Neural cell (in vitro differentiated cells): ENCODE results near the gene SVBP. TPM values are rescaled to one million over a fixed set of nuclear protein-coding genes. Genes with fewer than 3 reads are reported as not detected.

Experiments
- H2AFZ ChIP-seq: fragments of 200-600, 300-800 bp; sonication (generic), shearing (Covaris generic); 2 replicates; pipeline ENCODE4 v1.6.0; 2014; ENCODE audit warnings: low read depth, mild to moderate bottlenecking, antibody characterized with exemption, low read length, moderate library complexity
- H3F3A ChIP-seq: fragments of 200-600 bp; shearing (Covaris generic); 2 replicates; pipeline ENCODE4 v1.6.1; 2016; ENCODE audit warnings: mild to moderate bottlenecking, moderate library complexity, mixed read lengths, antibody characterized with exemption, low read length; ENCODE audit not compliant: insufficient read depth, poor library complexity, severe bottlenecking
- H3K27ac ChIP-seq: fragments of 200-600, 300-800 bp; sonication (generic), shearing (Covaris generic); 2 replicates; pipeline ENCODE4 v1.5.1; 2014; ENCODE audit warnings: mild to moderate bottlenecking, low read length, moderate library complexity
- H3K27me3 ChIP-seq: fragments of 300-800, 200-600 bp; sonication (generic), shearing (Covaris generic); 2 replicates; pipeline ENCODE4 v1.6.0; 2014; ENCODE audit warnings: mild to moderate bottlenecking, low read depth, low read length, moderate library complexity; ENCODE audit not compliant: insufficient read depth
- H3K36me3 ChIP-seq: fragments of 300-800, 200-600 bp; sonication (generic), shearing (Covaris generic); 2 replicates; pipeline ENCODE4 v1.5.1; 2014; ENCODE audit warnings: mild to moderate bottlenecking, antibody characterized with exemption, low read length, moderate library complexity; ENCODE audit not compliant: insufficient read depth
- H3K4me2 ChIP-seq: fragments of 300-800, 200-600 bp; sonication (generic), shearing (Covaris generic); 2 replicates; pipeline ENCODE4 v1.6.0; 2014; ENCODE audit warnings: mild to moderate bottlenecking, low read length
- H3K4me3 ChIP-seq: fragments of 300-800, 200-600 bp; sonication (generic), shearing (Covaris generic); 2 replicates; pipeline ENCODE4 v1.5.1; 2014; ENCODE audit warnings: mild to moderate bottlenecking, low read length, moderate library complexity
- H3K79me2 ChIP-seq: fragments of 200-600 bp; shearing (Covaris generic); replicated peaks from 2 replicates; pipeline ENCODE4 v1.6.0; 2014; ENCODE audit warnings: mild to moderate bottlenecking, low read length, moderate library complexity; ENCODE audit not compliant: insufficient read depth
- H3K9ac ChIP-seq: fragments of 300-800, 200-600 bp; sonication (generic), shearing (Covaris generic); 2 replicates; pipeline ENCODE4 v1.6.1; 2016; ENCODE audit warnings: mild to moderate bottlenecking, low read length, mixed read lengths
- H3K9me2 ChIP-seq: fragments of 200-600 bp; shearing (Covaris generic); 2 replicates; pipeline ENCODE4 v1.6.1; 2016; ENCODE audit warnings: mild to moderate bottlenecking, low read length, mixed read lengths; ENCODE audit not compliant: insufficient read depth
- H3K9me3 ChIP-seq: fragments of 200-600, 300-800 bp; sonication (generic), shearing (Covaris generic); 2 replicates; pipeline ENCODE4 v1.6.1; 2016; ENCODE audit warnings: mild to moderate bottlenecking, mixed run types, low read length, moderate library complexity, mixed read lengths
- H4K20me1 ChIP-seq: fragments of 200-600 bp; shearing (Covaris generic); 2 replicates; pipeline ENCODE4 v1.6.1; 2016; ENCODE audit warnings: mild to moderate bottlenecking, mixed run types; ENCODE audit not compliant: insufficient read depth
- CTCF ChIP-seq: fragments of 450-650 bp; IDR thresholded peaks from 2 replicates; pipeline ENCODE4 v1.5.1; 2014; ENCODE audit warnings: antibody characterized with exemption, mild to moderate bottlenecking, moderate library complexity; ENCODE audit not compliant: poor library complexity, severe bottlenecking
- EP300 ChIP-seq: fragments of 450-650 bp; conservative IDR thresholded peaks from 2 replicates; pipeline ENCODE4 v1.6.1; 2014; ENCODE audit warnings: antibody characterized with exemption, mild to moderate bottlenecking, moderate library complexity; ENCODE audit not compliant: poor library complexity, severe bottlenecking
- EZH2 ChIP-seq: fragments of 200-600, 300-800 bp; shearing (Covaris generic), sonication (generic); IDR thresholded peaks from 2 replicates; pipeline ENCODE4 v1.6.1; 2014; ENCODE audit warnings: antibody characterized with exemption, low read length, borderline replicate concordance, mild to moderate bottlenecking; ENCODE audit not compliant: insufficient read depth, poor library complexity, severe bottlenecking
- MXI1 ChIP-seq: fragments of 450-650 bp; conservative IDR thresholded peaks from 2 replicates; pipeline ENCODE4 v1.6.1; 2014; ENCODE audit warnings: antibody characterized with exemption, mild to moderate bottlenecking; ENCODE audit not compliant: poor library complexity, severe bottlenecking
- POLR2AphosphoS5 ChIP-seq: IDR thresholded peaks from 2 replicates; pipeline ENCODE4 v1.6.1; 2012
- RAD21 ChIP-seq: fragments of 450-650 bp; conservative IDR thresholded peaks from 2 replicates; pipeline ENCODE4 v1.6.1; 2014; ENCODE audit warnings: antibody characterized with exemption, mild to moderate bottlenecking, moderate library complexity
- REST ChIP-seq: IDR thresholded peaks from 2 replicates; pipeline ENCODE4 v1.6.1; 2012; ENCODE audit warnings: borderline replicate concordance
- SMC3 ChIP-seq: fragments of 450-650 bp; conservative IDR thresholded peaks from 2 replicates; pipeline ENCODE4 v1.6.1; 2014; ENCODE audit warnings: antibody characterized with exemption, mild to moderate bottlenecking, moderate library complexity; ENCODE audit not compliant: poor library complexity
- TAF1 ChIP-seq: IDR thresholded peaks from 2 replicates; pipeline ENCODE4 v1.6.1; 2012; ENCODE audit warnings: low read depth
- polyA plus RNA-seq: library from polyadenylated mRNA; depleted of rRNA; stranded (reverse); fragments of >200 nt; gene quantifications from 2 replicates; pipeline ENCODE4 v1.2.3, GENCODE V29; 2014

The SVBP gene
- polyA plus RNA-seq, 1 donor from 2014 or later, result 231 TPM

- Histone ChIP-seq H3K27me3 (no peaks in the 10 kb centered on the region), H3F3A (no peaks in the 10 kb centered on the region), H3K4me3 (no peak overlapping the region), H3K9me2 (no peaks in the 10 kb centered on the region), H3K79me2 (no peaks in the 10 kb centered on the region), H3K36me3 (no peaks in the 10 kb centered on the region), H3K9ac (no peak overlapping the region), H4K20me1 (no peaks in the 10 kb centered on the region), H3K4me2 (no peak overlapping the region), H2AFZ (no peak overlapping the region), H3K9me3 (no peaks in the 10 kb centered on the region), H3K27ac (no peak overlapping the region)
- TF ChIP-seq REST (no peak), CTCF (no peak), EZH2 (no peak), MXI1 (no peak), TAF1 (no peak), EP300 (no peak), SMC3 (no peak), RAD21 (no peak), POLR2AphosphoS5 (no peak)
Measured at GRCh38 chr1:42837709-42838108, 20.5 kb upstream of the SVBP start.

GRCh38 chr1:42835422-42835821, 18.2 kb upstream of the SVBP start:
- Histone ChIP-seq H3K9me2 (no peaks in the 10 kb centered on the region), H4K20me1 (no peaks in the 10 kb centered on the region), H3K79me2 (no peaks in the 10 kb centered on the region), H3K9ac (no peak overlapping the region), H3F3A (no peaks in the 10 kb centered on the region), H3K9me3 (no peaks in the 10 kb centered on the region), H2AFZ (no peak overlapping the region), H3K27ac (no peak overlapping the region), H3K27me3 (no peaks in the 10 kb centered on the region), H3K36me3 (no peaks in the 10 kb centered on the region), H3K4me3 (no peak overlapping the region), H3K4me2 (no peak overlapping the region)
- TF ChIP-seq POLR2AphosphoS5, result no peak
- no peak for TF ChIP-seq EZH2
- no peak for TF ChIP-seq REST
- TF ChIP-seq MXI1, result no peak
- no peak for TF ChIP-seq SMC3
- TF ChIP-seq CTCF, result no peak
- no peak for TF ChIP-seq TAF1
- TF ChIP-seq RAD21, result no peak
- no peak for TF ChIP-seq EP300
